AG04450 (cell line): ENCODE measurements around the gene TAX1BP1. TPM values are rescaled to one million over a fixed set of nuclear protein-coding genes. Genes with fewer than 3 reads are reported as not detected.

Experiments
- CTCF ChIA-PET: fragments of 300-600, 350-600 bp; formaldehyde crosslinking; extraction: SDS; loops from one replicate; lab custom pipeline; 2022; ENCODE audit warnings: antibody characterized with exemption, inconsistent platforms; lab: Charles Lee
- POLR2A ChIA-PET: fragments of 350-600 bp; formaldehyde crosslinking; extraction: SDS; loops from one replicate; lab custom pipeline; 2021; ENCODE audit warnings: antibody characterized with exemption, inconsistent platforms; lab: Yijun Ruan, JAX
- DNase-seq: peaks from one replicate; pipeline ENCODE4 v3.0.0-alpha.2; 2011; ENCODE audit warnings: low read depth, low spot score
- H3K27ac ChIP-seq: one replicate; pipeline ENCODE4 v1.5.1; 2012; ENCODE audit warnings: low read depth, low read length, control low read depth
- H3K27me3 ChIP-seq: one replicate; pipeline ENCODE4 v1.6.0; 2012; ENCODE audit warnings: low read length; ENCODE audit not compliant: control insufficient read depth, insufficient read depth
- H3K4me3 ChIP-seq: 2 replicates; pipeline ENCODE4 v1.5.1; 2011; ENCODE audit warnings: mild to moderate bottlenecking, low read depth, low read length, control low read depth
- H3K9me3 ChIP-seq: 2 replicates; pipeline ENCODE4 v1.5.1; 2012; ENCODE audit warnings: low read length; ENCODE audit not compliant: control insufficient read depth, insufficient read depth
- polyA plus RNA-seq: library from polyadenylated mRNA; depleted of rRNA; stranded (reverse); fragments of >200 nt; gene quantifications from 2 replicates; pipeline ENCODE4 v1.2.3, GENCODE V29; 2011
- TF ChIP-seq, protein P1 (sequence below): IDR thresholded peaks from 2 replicates; pipeline ENCODE4 v1.5.1; 2011; ENCODE audit warnings: low read depth, low read length, control low read depth, inconsistent platforms

Gene TAX1BP1
- polyA plus RNA-seq, 1 experiment: 116 TPM

GRCh38 chr7:27699751-27700150 is 40.2 kb upstream of the TAX1BP1 start:
- H3K27me3 ChIP-seq: no peaks in the 10 kb centered on the region
- ChIA-PET POLR2A (no interaction called here), CTCF (no interaction called here)
- DNase-seq: no peak
- no peak overlapping the region for H3K4me3 ChIP-seq
- no peaks in the 10 kb centered on the region for H3K9me3 ChIP-seq
- TF ChIP-seq, protein P1, sequence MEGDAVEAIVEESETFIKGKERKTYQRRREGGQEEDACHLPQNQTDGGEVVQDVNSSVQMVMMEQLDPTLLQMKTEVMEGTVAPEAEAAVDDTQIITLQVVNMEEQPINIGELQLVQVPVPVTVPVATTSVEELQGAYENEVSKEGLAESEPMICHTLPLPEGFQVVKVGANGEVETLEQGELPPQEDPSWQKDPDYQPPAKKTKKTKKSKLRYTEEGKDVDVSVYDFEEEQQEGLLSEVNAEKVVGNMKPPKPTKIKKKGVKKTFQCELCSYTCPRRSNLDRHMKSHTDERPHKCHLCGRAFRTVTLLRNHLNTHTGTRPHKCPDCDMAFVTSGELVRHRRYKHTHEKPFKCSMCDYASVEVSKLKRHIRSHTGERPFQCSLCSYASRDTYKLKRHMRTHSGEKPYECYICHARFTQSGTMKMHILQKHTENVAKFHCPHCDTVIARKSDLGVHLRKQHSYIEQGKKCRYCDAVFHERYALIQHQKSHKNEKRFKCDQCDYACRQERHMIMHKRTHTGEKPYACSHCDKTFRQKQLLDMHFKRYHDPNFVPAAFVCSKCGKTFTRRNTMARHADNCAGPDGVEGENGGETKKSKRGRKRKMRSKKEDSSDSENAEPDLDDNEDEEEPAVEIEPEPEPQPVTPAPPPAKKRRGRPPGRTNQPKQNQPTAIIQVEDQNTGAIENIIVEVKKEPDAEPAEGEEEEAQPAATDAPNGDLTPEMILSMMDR: no peak
- H3K27ac ChIP-seq: no peak overlapping the region

DNA sequence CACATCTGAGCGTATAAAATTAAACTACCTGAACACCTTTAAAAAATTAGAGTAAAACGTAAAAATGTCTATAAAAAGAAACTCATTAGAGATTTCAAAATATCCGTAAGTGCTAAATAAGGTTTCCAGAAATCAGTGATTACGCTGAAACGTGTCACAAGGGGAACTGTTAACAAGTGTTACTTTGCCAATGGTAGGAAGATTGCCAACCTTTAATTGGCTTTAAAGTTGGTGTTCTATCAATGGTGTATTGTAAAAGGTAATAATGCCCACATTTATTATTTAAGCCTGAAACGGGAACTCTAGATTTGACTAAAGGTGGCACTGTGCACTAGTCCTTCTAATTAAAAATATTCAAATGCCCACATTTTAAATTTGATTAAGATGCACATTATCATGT is 39.5 kb upstream of the TAX1BP1 start:
- TF ChIP-seq, protein P1: no peak
- ChIA-PET POLR2A (interaction anchor here (0.6 kb wide), 1 partner anchor 58 kb away, joined by 5 read pairs; no protein-coding TSS in a partner anchor), CTCF (interaction anchor here (0.6 kb wide), 1 partner anchor 490 kb away, joined by 3 read pairs; no protein-coding TSS in a partner anchor)
- no peaks in the 10 kb centered on the region for H3K9me3 ChIP-seq
- no peak for DNase-seq
- H3K4me3 ChIP-seq: no peak overlapping the region
- H3K27ac ChIP-seq: no peak overlapping the region
- H3K27me3 ChIP-seq: no peaks in the 10 kb centered on the region

DNA sequence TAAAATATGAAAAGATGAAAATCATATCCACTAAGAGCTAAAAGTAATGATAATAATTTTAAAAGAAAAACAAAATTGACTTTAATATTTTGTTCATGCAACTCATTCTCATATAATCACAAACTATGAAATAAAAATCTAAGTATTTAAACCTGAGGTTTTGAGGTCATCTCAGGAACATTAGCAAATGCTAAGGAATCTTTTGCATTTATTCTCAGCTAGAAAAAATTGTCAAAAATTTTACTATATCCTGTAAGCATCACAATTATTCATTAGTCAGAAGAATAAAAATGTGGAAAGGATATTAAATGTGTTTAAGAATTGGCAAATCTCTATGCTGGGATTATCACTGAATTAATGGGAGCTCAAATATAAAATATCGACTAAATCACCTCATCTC is 36.8 kb upstream of the TAX1BP1 start:
- ChIA-PET POLR2A (no interaction called here), CTCF (interaction anchor here (0.7 kb wide), 1 partner anchor 507 kb away, joined by 4 read pairs; no protein-coding TSS in a partner anchor)
- H3K9me3 ChIP-seq: no peaks in the 10 kb centered on the region

GRCh38 chr7:27704422-27705199 is 35.4 kb upstream of the TAX1BP1 start:
- Histone ChIP-seq H3K4me3 (no peak overlapping the region), H3K9me3 (peaks cover 3% of the 10 kb centered on the region; the same call in 1 of the 2 replicates), H3K27ac (no peak overlapping the region), H3K27me3 (no peaks in the 10 kb centered on the region)
- DNase-seq: no peak
- TF ChIP-seq, protein P1: no peak
- CTCF ChIA-PET: no interaction called here
- POLR2A ChIA-PET: no interaction called here

More for the DNA sequence above, 36.8 kb upstream of the TAX1BP1 start:
- H3K27ac ChIP-seq: no peak overlapping the region
- TF ChIP-seq, protein P1: no peak
- no peaks in the 10 kb centered on the region for H3K27me3 ChIP-seq
- H3K4me3 ChIP-seq: no peak overlapping the region
- no peak for DNase-seq

DNA sequence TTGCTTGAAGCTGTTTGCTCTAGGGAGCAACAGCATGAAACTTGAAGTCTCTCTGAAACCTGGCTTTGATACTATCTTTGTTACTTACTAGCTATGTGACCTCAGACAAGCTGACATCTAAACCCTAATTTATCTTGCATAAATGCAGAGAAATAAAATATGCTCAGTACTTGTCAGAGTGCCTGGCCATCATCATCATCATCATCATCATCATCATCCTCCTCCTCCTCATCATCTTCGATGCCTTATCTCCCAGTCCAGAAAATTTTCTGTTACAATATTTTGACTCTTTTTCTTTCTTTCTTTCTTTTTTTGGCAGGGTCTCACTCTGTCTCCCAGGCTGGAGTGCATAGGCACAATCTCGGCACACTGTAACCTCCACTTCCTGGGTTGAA is 34.8 kb upstream of the TAX1BP1 start:
- ChIA-PET POLR2A (no interaction called here), CTCF (no interaction called here)
- DNase-seq: no peak
- H3K4me3 ChIP-seq: no peak overlapping the region
- H3K9me3 ChIP-seq: peaks cover 3% of the 10 kb centered on the region; the same call in 1 of the 2 replicates
- H3K27me3 ChIP-seq: no peaks in the 10 kb centered on the region
- TF ChIP-seq, protein P1: no peak
- no peak overlapping the region for H3K27ac ChIP-seq
